GM11168 (cell line): ENCODE data around the gene DAB2IP.

Source experiments
- in situ Hi-C: fragments of 300-500 bp; cut with MboI; formaldehyde crosslinking; loops from one replicate; pipeline ENCODE4 v1.12.0; 2022; ENCODE audit warnings: low sequenced_read_pairs; ENCODE audit not compliant: unreplicated experiment

Gene DAB2IP

DNA sequence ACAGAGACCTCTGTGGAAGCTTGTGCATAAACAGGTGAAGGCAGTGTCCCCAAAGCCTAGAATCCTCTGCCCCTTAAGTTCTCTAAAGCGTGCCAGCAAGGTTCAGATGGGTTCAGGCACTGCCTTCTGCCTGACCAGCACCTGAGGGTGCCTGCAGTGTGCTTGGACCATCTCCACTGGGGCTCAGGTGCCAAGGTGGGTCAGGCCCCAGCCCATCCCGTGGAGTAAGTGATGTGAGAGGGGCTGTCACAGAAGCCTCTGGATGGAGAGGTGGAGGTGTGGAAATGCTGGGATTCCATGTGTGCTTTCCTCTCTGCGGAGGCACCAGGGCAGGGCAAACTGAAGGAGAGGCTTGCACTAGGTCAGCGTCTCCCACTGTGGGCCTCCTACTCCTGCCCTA is 118.5 kb downstream of the DAB2IP start:
- in situ Hi-C loops = no loop called here

GRCh38 chr9:121770415-121771273 is 119.2 kb downstream of the DAB2IP start:
- in situ Hi-C loops = no loop called here

DNA sequence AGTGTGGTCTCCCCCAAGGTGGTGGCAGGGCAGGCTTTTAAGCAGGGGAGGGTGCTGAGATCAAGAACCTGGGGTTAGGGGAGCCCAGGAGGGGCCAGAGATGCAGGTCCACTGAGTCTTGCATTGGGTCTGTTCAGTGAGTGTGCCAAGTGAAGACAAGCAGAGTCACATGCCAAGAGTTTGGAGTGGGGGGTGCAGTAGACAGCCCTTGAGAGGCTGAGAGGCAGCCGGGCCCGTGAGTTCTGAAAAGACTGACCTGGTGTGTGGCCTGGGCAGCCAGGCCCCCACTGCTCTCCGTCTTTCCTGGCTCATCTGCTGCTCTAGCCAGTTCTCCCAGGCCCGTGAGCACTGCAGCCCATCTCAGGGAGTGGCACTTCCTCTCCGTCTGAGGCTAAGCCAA is 120.0 kb downstream of the DAB2IP start:
- in situ Hi-C loops = no loop called here

GRCh38 chr9:121771851-121772599 is 120.6 kb downstream of the DAB2IP start:
- in situ Hi-C loops = no loop called here

DNA sequence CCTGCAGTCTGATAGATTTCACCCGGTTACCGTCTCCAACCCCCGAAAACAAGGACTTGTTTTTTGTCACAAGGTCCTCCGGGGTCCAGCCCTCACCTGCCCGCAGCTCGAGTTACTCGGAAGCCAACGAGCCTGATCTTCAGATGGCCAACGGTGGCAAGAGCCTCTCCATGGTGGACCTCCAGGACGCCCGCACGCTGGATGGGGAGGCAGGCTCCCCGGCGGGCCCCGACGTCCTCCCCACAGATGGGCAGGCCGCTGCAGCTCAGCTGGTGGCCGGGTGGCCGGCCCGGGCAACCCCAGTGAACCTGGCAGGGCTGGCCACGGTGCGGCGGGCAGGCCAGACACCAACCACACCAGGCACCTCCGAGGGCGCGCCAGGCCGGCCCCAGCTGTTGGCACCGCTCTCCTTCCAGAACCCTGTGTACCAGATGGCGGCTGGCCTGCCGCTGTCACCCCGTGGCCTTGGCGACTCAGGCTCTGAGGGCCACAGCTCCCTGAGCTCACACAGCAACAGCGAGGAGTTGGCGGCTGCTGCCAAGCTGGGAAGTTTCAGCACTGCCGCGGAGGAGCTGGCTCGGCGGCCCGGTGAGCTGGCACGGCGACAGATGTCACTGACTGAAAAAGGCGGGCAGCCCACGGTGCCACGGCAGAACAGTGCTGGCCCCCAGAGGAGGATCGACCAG is 121.3 kb downstream of the DAB2IP start:
- in situ Hi-C loops = no loop called here

DNA sequence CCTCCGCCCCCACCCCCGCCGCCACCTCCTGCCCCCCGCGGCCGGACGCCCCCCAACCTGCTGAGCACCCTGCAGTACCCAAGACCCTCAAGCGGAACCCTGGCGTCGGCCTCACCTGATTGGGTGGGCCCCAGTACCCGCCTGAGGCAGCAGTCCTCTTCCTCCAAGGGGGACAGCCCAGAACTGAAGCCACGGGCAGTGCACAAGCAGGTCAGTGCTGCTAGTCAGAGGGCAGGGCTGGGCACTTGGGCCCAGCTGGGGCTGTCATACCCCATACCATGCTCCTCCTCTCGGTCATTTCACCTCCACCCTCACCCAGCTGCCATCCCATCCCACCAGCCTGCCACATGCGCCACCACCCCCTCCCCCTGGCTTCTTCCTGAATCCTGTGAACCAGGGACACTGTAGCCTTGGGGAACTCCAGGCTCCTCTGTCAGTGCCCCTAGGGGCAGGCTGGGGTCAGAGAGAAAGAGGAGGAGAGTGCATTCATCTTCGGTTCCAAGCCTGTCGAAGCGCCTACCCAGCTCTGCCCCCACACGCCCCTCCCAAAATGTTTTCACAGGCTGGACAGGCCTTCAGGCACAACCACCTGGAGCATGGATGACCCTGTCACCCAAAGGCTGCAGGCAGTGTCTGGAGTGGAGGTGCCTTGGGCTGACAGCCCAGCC is 122.0 kb downstream of the DAB2IP start:
- in situ Hi-C loops = no loop called here

DNA sequence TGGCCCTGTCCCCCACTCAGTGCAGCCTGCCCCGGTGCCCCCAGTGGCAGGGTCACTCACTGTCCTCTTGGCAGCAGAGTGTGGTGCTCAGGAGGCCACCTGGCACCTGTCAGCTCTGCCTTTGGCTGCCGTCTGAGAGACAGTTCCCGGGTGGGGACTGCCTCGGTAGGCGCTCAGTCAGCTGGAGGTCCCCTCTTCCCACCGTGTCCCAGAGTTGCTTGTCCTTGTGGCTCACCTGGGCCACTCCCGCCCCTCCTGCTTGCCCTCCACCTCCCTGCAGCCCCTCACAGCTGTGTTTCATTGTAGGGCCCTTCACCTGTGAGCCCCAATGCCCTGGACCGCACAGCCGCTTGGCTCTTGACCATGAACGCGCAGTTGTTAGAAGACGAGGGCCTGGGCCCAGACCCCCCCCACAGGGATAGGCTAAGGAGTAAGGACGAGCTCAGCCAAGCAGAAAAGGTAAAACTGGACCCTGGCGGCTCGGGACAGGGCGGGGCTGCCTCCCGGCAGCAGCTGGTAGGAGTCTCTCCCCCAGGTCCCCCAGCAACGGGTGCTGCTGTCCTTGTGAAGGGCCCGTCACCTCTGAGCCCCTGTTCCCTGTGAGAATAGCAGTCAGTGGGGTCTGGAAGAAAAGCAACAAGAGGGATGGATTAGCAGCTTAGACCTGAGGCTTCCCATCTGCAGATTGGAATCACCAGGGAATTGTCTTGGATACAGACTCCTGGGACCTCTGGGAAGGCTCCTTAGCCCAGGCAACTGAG is 122.7 kb downstream of the DAB2IP start:
- in situ Hi-C loops = no loop called here

DNA sequence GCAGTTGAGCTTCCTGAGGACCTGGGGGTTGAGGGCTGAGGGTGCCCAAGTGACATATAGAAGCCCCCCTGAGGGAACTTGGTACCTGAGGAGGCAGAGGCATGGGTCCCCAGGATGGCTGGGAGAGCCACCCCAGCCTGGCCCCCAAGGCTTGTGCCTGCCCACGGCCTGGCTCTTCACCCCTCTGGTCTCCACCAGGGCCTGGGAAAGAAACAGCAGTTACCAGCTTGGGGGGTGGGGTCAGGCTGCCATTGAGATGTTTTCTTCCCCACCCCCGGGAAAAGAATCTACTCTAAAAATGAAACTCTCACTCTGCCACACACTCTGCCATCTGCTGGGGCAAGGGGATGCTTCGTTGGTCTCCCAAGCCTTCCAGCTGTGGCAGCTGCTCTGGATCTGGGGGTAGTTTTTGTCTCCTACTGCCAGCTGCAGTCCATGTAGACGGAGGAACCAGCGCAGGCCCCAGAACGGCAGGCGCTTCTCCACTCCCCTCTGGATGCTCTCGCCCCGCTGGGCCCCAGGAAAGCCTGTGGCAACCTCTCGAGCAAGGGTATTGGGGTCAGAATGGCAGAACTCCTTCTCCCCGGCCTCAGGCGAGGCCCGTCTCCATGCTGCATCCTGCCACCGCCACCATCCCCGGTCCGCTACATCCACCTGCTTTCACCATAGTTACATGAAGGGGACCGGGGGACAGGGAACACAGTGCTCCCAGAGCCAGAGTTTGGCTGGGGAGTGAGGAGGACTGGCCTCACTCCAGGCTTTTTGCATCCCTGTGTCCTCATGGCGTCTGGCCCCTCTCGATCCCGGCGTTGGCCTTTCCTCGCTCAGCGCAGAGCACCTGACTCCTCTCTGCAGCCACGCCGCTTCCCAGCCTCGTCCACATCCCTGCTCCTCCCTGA is 123.5 kb downstream of the DAB2IP start:
- in situ Hi-C loops = no loop called here

DNA sequence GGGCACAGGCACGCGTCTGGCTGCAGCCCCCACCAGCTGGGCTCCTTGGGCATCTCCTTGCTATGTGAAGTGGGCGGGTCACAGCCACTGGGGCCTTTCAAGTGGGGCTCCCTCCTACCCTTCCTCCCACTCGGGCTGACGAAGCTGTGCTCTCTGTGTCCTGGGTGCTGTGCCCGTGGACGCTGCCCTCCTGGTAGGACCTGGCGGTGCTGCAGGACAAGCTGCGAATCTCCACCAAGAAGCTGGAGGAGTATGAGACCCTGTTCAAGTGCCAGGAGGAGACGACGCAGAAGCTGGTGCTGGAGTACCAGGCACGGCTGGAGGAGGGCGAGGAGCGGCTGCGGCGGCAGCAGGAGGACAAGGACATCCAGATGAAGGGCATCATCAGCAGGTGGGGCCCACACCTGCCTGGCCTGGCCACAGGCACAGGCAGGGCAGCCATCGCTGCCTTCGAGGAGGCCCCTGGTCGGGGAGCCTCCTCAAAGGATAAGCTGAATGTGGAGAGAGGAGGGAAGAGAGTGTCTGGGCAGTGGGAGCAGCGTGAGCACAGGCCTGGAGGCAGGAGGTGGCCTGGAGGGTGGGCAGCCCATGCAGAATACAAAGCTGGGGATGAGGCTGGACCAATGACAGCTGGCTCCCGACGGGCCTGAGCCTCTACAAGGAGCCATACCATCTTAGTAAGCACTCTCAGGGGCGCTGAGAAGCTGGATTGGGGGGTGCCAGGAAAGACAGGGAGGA is 124.7 kb downstream of the DAB2IP start:
- in situ Hi-C loops = no loop called here

- in situ Hi-C loops = no loop called here
Observed at GRCh38 chr9:121776739-121777637, 125.6 kb downstream of the DAB2IP start.

DNA sequence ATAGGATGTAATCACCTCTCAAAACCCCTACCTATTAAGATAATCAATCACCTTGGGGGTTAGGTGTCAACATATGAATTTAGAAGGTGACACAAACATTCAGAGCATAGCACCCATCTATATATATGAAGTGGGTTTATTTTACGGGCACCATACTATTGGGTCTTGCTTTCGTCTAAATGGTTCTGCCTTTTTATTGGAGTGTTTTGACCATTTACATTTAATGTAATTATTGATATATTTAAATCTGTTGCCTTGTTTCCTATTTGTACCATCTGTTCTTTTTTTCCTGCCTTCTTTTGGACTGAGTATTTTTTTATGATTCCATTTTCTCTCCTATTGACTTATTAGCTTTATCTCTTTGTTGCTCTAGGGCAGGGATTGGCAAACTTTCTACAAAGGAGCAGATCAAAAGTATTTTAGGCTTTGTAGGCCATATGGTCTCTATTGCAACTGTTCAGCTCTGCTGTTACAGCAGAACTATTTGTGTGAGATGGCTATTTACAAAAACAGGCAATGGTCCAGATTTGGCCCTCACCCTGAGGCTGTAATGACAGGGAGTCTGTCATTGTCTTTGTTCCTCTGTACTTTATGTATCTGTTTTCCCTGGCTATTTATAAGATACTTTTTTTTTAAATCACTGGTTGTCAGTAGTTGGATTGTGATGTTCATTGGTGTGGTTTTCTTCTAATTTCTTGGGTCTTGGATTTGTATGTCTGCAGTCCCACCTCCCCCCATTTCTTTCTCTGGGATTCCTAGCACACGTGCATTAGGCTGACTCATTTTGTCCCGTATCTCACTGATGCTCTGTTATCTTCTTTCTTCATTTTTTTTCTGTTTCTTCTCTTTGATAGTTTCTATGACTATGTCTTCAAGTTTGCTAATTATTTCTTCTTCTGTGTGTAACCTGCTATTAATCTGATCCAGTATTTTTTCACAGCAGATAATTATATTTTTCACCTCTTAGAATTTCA is 127.1 kb downstream of the DAB2IP start:
- in situ Hi-C loops = no loop called here

- in situ Hi-C loops = no loop called here
Observed at GRCh38 chr9:121779381-121780117, 128.1 kb downstream of the DAB2IP start.

GRCh38 chr9:121780177-121781040 is 129.0 kb downstream of the DAB2IP start:
- in situ Hi-C loops = no loop called here

GRCh38 chr9:121781145-121781548 is 129.7 kb downstream of the DAB2IP start:
- in situ Hi-C loops = no loop called here
